ENCODE measurements around the gene MYCN. TPM values are rescaled to one million over a fixed set of nuclear protein-coding genes. Genes with fewer than 3 reads are reported as not detected.

MYCN gene
- polyA plus RNA-seq, 1 donor (not counting 4 experiments of a cell fraction or from before 2014, with no cell fraction given), result not detected

- no peak for DNase-seq (ENCODE audit: low read depth, low spot score)
- H3K4me1 ChIP-seq (ENCODE audit: control insufficient read depth, extremely low read depth, insufficient read depth, low read length), result peaks cover 2% of the 10 kb centered on the region
- H3K4me2 ChIP-seq (ENCODE audit: control insufficient read depth, extremely low read depth, insufficient read depth, low read depth, low read length), result peak overlapping the region; percentile 62
- TF ChIP-seq CTCF (optimal IDR thresholded peaks at IDR 0.05 in 1 of 3, IDR thresholded peaks at IDR 0.05 in 1 of 3, conservative IDR thresholded peaks at IDR 0.05 in 1 of 3; ENCODE audit: extremely low read depth in 1 of 3, insufficient read depth in 2 of 3, low read length in 3 of 3), result peak; percentile 39 to 85 (median 85)
- no peak for TF ChIP-seq EZH2 (IDR thresholded peaks at IDR 0.05; ENCODE audit: low read length)
- peaks cover 44% of the 10 kb centered on the region for H3K27me3 ChIP-seq (ENCODE audit: control insufficient read depth, extremely low read depth, insufficient read depth, low read length)
- H3K27ac ChIP-seq (ENCODE audit: control insufficient read depth, insufficient read depth, low read length), result no peak overlapping the region
- no peaks in the 10 kb centered on the region for H3K9me3 ChIP-seq (ENCODE audit: control insufficient read depth, low read depth, low read length)
- H4K20me1 ChIP-seq (ENCODE audit: control insufficient read depth, extremely low read depth, insufficient read depth, low read length), result no peaks in the 10 kb centered on the region
- no peak for FAIRE-seq
- H3K79me2 ChIP-seq (ENCODE audit: control insufficient read depth, insufficient read depth, low read length), result no peaks in the 10 kb centered on the region
- dilution Hi-C loops (cut with MboI; ENCODE audit: extremely low pct_ligation_motif_present, low sequenced_read_pairs), result loop anchor here (25.0 kb wide), 1 partner anchor 573 kb away; no protein-coding TSS in a partner anchor
- no peak overlapping the region for H3K9ac ChIP-seq (ENCODE audit: control insufficient read depth, extremely low read depth, insufficient read depth, low read length)
- no peaks in the 10 kb centered on the region for H3K9me1 ChIP-seq (ENCODE audit: control insufficient read depth, extremely low read depth, insufficient read depth, low read length)
- no peak overlapping the region for H3K4me3 ChIP-seq (ENCODE audit: control insufficient read depth in 2 of 3, extremely low read depth in 1 of 3, insufficient read depth in 2 of 3, low read depth in 1 of 3, low read length in 3 of 3)
- no peaks in the 10 kb centered on the region for H3K36me3 ChIP-seq (ENCODE audit: control insufficient read depth in 2 of 2, extremely low read depth in 1 of 2, insufficient read depth in 2 of 2, low read length in 2 of 2)
- H2AFZ ChIP-seq (ENCODE audit: control insufficient read depth, low read length), result no peak overlapping the region
These were observed 845 bp upstream of the MYCN start for GRCh38 chr2:15939556-15939853.

GRCh38 chr2:15940661-15941480, 521 bp downstream of the MYCN start:
- H3K9me3 ChIP-seq (ENCODE audit: control insufficient read depth, low read depth, low read length), result no peaks in the 10 kb centered on the region
- no peaks in the 10 kb centered on the region for H3K36me3 ChIP-seq (ENCODE audit: control insufficient read depth in 2 of 2, extremely low read depth in 1 of 2, insufficient read depth in 2 of 2, low read length in 2 of 2)
- TF ChIP-seq EZH2 (IDR thresholded peaks at IDR 0.05; ENCODE audit: low read length) (peak; percentile 95), CTCF (optimal IDR thresholded peaks at IDR 0.05 in 1 of 3, IDR thresholded peaks at IDR 0.05 in 1 of 3, conservative IDR thresholded peaks at IDR 0.05 in 1 of 3; ENCODE audit: extremely low read depth in 1 of 3, insufficient read depth in 2 of 3, low read length in 3 of 3) (no peak)
- H4K20me1 ChIP-seq (ENCODE audit: control insufficient read depth, extremely low read depth, insufficient read depth, low read length), result no peaks in the 10 kb centered on the region
- H3K79me2 ChIP-seq (ENCODE audit: control insufficient read depth, insufficient read depth, low read length), result no peaks in the 10 kb centered on the region
- peaks cover 2% of the 10 kb centered on the region for H3K4me1 ChIP-seq (ENCODE audit: control insufficient read depth, extremely low read depth, insufficient read depth, low read length)
- H3K27me3 ChIP-seq (ENCODE audit: control insufficient read depth, extremely low read depth, insufficient read depth, low read length), result peaks cover 44% of the 10 kb centered on the region
- dilution Hi-C loops (cut with MboI; ENCODE audit: extremely low pct_ligation_motif_present, low sequenced_read_pairs), result loop anchor here (25.0 kb wide), 1 partner anchor 571 kb away; no protein-coding TSS in a partner anchor
- H3K27ac ChIP-seq (ENCODE audit: control insufficient read depth, insufficient read depth, low read length), result no peak overlapping the region
- H3K9me1 ChIP-seq (ENCODE audit: control insufficient read depth, extremely low read depth, insufficient read depth, low read length), result no peaks in the 10 kb centered on the region
- no peak overlapping the region for H2AFZ ChIP-seq (ENCODE audit: control insufficient read depth, low read length)
- FAIRE-seq, result no peak
- DNase-seq (ENCODE audit: low read depth, low spot score), result no peak
- peak overlapping the region; percentile 17 for H3K4me2 ChIP-seq (ENCODE audit: control insufficient read depth, extremely low read depth, insufficient read depth, low read depth, low read length)
- no peak overlapping the region for H3K4me3 ChIP-seq (ENCODE audit: control insufficient read depth in 2 of 3, extremely low read depth in 1 of 3, insufficient read depth in 2 of 3, low read depth in 1 of 3, low read length in 3 of 3)
- no peak overlapping the region for H3K9ac ChIP-seq (ENCODE audit: control insufficient read depth, extremely low read depth, insufficient read depth, low read length)

Measured in keratinocyte (primary cell).